Measurements from ENCODE around the gene ARHGAP23. TPM values are rescaled to one million over a fixed set of nuclear protein-coding genes. Genes with fewer than 3 reads are reported as not detected.
A peak's percentile ranks its signal among the peaks of the same experiment; 100 is the strongest.

Gene ARHGAP23
- total and polyA plus RNA-seq, 2 donors (not counting 1 experiment from before 2014, with no cell fraction given): 28.1 to 41.1 TPM

- Histone ChIP-seq H3K9me3 (ENCODE audit: control insufficient read depth, insufficient read depth, low read depth, low read length) (no peaks in the 10 kb centered on the region), H3K27ac (ENCODE audit: insufficient read depth, low read length) (no peak overlapping the region), H3K4me3 (replicated peaks in 1 of 4; ENCODE audit: control extremely low read depth in 1 of 4, insufficient read depth in 1 of 4, low read depth in 3 of 4, low read length in 4 of 4) (no peak overlapping the region), H3K9ac (ENCODE audit: insufficient read depth, low read length) (no peak overlapping the region), H3K4me2 (ENCODE audit: extremely low read depth, insufficient read depth, low read length) (no peak overlapping the region), H2AFZ (ENCODE audit: low read length) (no peak overlapping the region), H3K27me3 (ENCODE audit: control insufficient read depth, insufficient read depth, low read length) (peaks cover 10% of the 10 kb centered on the region), H4K20me1 (ENCODE audit: control insufficient read depth, extremely low read depth, insufficient read depth, low read length) (no peaks in the 10 kb centered on the region), H3K4me1 (ENCODE audit: control insufficient read depth, extremely low read depth, insufficient read depth, low read length) (no peaks in the 10 kb centered on the region), H3K79me2 (ENCODE audit: control insufficient read depth, insufficient read depth, low read length) (no peaks in the 10 kb centered on the region), H3K36me3 (ENCODE audit: control insufficient read depth, insufficient read depth, low read length) (no peaks in the 10 kb centered on the region)
- peak in 1 of 2 donors; percentile 17 for DNase-seq (ENCODE audit: low read depth in 2 of 2)
- TF ChIP-seq CTCF (conservative IDR thresholded peaks at IDR 0.05 in 1 of 2, IDR thresholded peaks at IDR 0.05 in 1 of 2; ENCODE audit: low read depth in 1 of 2, low read length in 2 of 2) (no peak), EZH2 (IDR thresholded peaks at IDR 0.05; ENCODE audit: low read length, missing control alignments) (no peak)
These were observed 108.4 kb downstream of the ARHGAP23 start for GRCh38 chr17:38536661-38537060.

- Histone ChIP-seq H3K36me3 (ENCODE audit: control insufficient read depth, insufficient read depth, low read length) (no peaks in the 10 kb centered on the region), H3K9ac (ENCODE audit: insufficient read depth, low read length) (no peak overlapping the region), H3K4me2 (ENCODE audit: extremely low read depth, insufficient read depth, low read length) (no peak overlapping the region), H3K27me3 (ENCODE audit: control insufficient read depth, insufficient read depth, low read length) (peaks cover 9% of the 10 kb centered on the region), H3K4me3 (replicated peaks in 1 of 4; ENCODE audit: control extremely low read depth in 1 of 4, insufficient read depth in 1 of 4, low read depth in 3 of 4, low read length in 4 of 4) (no peak overlapping the region), H3K27ac (ENCODE audit: insufficient read depth, low read length) (no peak overlapping the region), H3K4me1 (ENCODE audit: control insufficient read depth, extremely low read depth, insufficient read depth, low read length) (no peaks in the 10 kb centered on the region), H2AFZ (ENCODE audit: low read length) (no peak overlapping the region), H3K79me2 (ENCODE audit: control insufficient read depth, insufficient read depth, low read length) (no peaks in the 10 kb centered on the region), H4K20me1 (ENCODE audit: control insufficient read depth, extremely low read depth, insufficient read depth, low read length) (no peaks in the 10 kb centered on the region), H3K9me3 (ENCODE audit: control insufficient read depth, insufficient read depth, low read depth, low read length) (no peaks in the 10 kb centered on the region)
- TF ChIP-seq EZH2 (IDR thresholded peaks at IDR 0.05; ENCODE audit: low read length, missing control alignments): no peak
- TF ChIP-seq CTCF (conservative IDR thresholded peaks at IDR 0.05 in 1 of 2, IDR thresholded peaks at IDR 0.05 in 1 of 2; ENCODE audit: low read depth in 1 of 2, low read length in 2 of 2): no peak
- no peak for DNase-seq (ENCODE audit: low read depth in 2 of 2)
These were observed 110.6 kb downstream of the ARHGAP23 start for GRCh38 chr17:38538906-38539305.

- H3K4me1 ChIP-seq (ENCODE audit: control insufficient read depth, extremely low read depth, insufficient read depth, low read length): no peaks in the 10 kb centered on the region
- no peak overlapping the region for H2AFZ ChIP-seq (ENCODE audit: low read length)
- no peak for DNase-seq (ENCODE audit: low read depth in 2 of 2)
- peaks cover 9% of the 10 kb centered on the region for H3K27me3 ChIP-seq (ENCODE audit: control insufficient read depth, insufficient read depth, low read length)
- H3K9ac ChIP-seq (ENCODE audit: insufficient read depth, low read length): no peak overlapping the region
- no peak for TF ChIP-seq CTCF (conservative IDR thresholded peaks at IDR 0.05 in 1 of 2, IDR thresholded peaks at IDR 0.05 in 1 of 2; ENCODE audit: low read depth in 1 of 2, low read length in 2 of 2)
- TF ChIP-seq EZH2 (IDR thresholded peaks at IDR 0.05; ENCODE audit: low read length, missing control alignments): no peak
- H3K27ac ChIP-seq (ENCODE audit: insufficient read depth, low read length): no peak overlapping the region
- no peaks in the 10 kb centered on the region for H3K9me3 ChIP-seq (ENCODE audit: control insufficient read depth, insufficient read depth, low read depth, low read length)
- H3K4me3 ChIP-seq (replicated peaks in 1 of 4; ENCODE audit: control extremely low read depth in 1 of 4, insufficient read depth in 1 of 4, low read depth in 3 of 4, low read length in 4 of 4): no peak overlapping the region
- H3K36me3 ChIP-seq (ENCODE audit: control insufficient read depth, insufficient read depth, low read length): no peaks in the 10 kb centered on the region
- H4K20me1 ChIP-seq (ENCODE audit: control insufficient read depth, extremely low read depth, insufficient read depth, low read length): no peaks in the 10 kb centered on the region
- H3K4me2 ChIP-seq (ENCODE audit: extremely low read depth, insufficient read depth, low read length): no peak overlapping the region
- H3K79me2 ChIP-seq (ENCODE audit: control insufficient read depth, insufficient read depth, low read length): no peaks in the 10 kb centered on the region
These were observed 111.1 kb downstream of the ARHGAP23 start for GRCh38 chr17:38539386-38539785.
